ENCODE data around the gene EMID1.

EMID1 gene

DNA sequence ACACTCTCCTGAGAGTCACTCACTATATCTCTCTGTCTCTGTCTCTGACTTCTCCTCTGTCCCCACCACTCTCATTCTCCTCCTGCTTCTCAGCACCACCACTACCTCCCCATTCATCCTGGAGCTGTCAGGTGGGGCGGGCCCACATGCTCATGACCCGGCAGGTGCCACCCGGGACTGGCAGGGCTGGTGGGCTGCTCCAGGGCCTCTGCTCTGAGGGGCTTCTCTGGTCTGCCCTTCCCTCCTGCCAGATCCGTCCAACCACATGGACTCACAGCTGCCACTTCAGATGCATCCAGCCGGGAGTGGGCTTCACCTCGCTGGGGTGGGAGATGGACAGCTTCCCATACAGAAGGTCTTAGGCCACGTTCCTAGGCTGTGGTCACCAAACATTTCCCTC, 4.8 kb upstream of the EMID1 start:
- TF ChIP-seq GATA3 (IDR thresholded peaks at IDR 0.05; ENCODE audit: low read depth, low read length) (no peak), GATA2 (IDR thresholded peaks at IDR 0.05; ENCODE audit: low read depth, low read length) (no peak)

DNA sequence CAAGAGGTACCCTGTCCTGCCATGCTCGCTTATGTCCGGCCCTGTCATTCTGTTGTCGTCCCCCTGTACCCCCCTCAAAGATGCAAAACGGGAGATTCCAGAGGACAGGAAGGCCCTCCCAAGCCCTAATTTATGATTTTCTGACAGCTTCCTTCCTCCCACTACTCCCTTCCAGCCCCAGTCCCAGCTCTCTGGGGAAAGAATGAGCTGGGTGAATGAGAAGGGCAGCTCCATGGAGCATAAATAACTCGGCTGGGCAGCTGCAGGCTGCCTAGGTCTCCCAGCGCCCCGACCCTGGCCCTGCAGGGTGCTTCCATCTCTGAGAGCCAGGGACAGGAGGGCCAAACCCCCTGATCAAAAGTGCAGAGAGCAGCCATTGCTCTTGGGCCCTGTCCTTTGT, 3.9 kb upstream of the EMID1 start:
- no peak for TF ChIP-seq GATA2 (IDR thresholded peaks at IDR 0.05; ENCODE audit: low read depth, low read length)
- no peak for TF ChIP-seq GATA3 (IDR thresholded peaks at IDR 0.05; ENCODE audit: low read depth, low read length)

DNA sequence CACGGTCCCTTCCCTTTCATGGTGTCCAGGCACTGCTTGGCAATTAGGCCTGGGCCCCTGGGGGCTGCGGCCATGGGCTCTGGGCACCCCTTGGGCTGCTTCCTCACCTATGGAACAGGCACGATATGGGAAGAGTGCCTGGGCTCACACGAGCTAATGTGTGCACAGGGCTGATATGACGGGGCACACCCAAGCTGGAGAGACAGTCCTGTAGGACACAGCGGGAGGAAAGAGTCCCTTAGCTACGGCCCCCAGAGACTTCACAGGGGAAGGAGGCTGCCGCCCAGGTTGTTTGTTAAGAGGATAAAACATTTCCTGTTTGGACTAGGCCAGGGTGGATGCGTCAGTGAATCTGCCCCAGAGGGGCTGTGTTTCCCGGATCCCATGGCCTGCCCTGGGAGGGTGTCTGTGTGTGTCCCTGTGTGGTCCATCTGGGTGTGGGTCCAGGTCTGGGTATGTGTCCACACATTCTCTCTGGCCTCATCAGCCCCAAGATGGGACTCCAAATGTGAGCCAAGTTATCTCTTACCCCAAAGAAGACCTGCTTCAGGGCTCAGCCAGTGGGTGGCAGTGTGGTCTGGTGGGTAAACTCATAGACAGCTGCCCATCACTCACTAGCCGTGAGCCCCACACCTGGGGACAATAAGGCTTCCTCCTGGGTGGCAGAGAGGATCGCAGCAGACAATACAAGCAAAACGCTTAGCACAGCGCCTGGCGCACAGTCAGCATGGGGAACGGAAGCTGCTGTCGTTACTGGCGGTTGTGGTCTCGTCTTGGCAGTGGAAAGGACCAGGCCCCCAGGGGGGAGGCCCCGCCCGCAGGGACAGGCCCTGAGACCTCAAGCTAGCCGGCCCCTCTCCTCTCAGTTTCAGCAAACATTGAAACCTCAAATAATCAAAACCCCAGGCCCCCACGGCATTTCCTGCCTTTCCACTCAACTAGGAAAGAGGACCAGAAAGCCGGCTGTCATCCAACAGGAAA, 3.2 kb upstream of the EMID1 start:
- TF ChIP-seq GATA2 (IDR thresholded peaks at IDR 0.05; ENCODE audit: low read depth, low read length) (no peak), GATA3 (IDR thresholded peaks at IDR 0.05; ENCODE audit: low read depth, low read length) (no peak)

DNA sequence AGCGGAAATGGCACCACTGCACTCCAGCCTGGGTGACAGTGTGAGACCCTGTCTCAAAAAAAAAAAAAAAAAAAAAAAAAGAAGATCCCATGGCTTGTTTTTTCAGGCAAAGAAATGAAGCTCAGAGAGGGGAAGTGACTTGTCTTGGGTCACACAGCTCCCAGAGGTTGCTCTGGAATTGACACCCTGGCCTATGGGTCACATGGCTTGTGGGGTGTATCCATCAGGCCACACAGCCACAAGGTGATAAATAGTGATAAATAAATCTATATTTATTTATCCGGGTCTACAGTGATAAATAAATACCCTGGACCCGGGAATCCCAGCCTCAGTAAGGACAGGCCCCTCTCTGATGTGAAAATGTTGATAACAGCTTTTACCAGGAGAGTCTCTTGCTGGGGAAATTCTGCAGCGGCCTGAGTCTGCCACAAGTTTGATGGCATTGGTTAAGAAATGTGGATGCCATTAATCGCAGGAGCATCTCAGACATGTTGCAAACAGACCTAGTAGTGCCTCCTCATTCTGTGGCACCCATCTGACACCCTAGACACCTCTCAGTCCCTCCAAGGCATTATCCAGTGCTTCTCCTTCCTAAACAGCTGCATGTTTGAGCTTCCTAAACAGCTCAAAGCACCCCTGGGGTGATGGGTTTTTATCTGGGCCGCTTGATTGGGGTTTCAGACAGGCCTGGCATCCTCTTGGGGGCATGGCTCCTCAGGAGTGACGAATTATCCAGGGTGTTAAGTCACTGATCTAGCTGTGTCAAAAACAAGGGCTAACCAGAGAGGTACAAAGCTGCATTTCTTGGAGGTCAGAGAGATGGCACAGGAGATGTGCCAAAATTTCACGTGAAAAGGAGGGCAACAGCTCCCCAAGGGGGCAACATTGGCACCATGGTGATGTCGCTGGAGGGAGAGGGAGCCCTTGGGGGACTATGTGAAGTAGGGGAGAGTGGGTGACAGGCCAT, 1.9 kb upstream of the EMID1 start:
- TF ChIP-seq GATA3 (IDR thresholded peaks at IDR 0.05; ENCODE audit: low read depth, low read length) = no peak
- no peak for TF ChIP-seq GATA2 (IDR thresholded peaks at IDR 0.05; ENCODE audit: low read depth, low read length)

DNA sequence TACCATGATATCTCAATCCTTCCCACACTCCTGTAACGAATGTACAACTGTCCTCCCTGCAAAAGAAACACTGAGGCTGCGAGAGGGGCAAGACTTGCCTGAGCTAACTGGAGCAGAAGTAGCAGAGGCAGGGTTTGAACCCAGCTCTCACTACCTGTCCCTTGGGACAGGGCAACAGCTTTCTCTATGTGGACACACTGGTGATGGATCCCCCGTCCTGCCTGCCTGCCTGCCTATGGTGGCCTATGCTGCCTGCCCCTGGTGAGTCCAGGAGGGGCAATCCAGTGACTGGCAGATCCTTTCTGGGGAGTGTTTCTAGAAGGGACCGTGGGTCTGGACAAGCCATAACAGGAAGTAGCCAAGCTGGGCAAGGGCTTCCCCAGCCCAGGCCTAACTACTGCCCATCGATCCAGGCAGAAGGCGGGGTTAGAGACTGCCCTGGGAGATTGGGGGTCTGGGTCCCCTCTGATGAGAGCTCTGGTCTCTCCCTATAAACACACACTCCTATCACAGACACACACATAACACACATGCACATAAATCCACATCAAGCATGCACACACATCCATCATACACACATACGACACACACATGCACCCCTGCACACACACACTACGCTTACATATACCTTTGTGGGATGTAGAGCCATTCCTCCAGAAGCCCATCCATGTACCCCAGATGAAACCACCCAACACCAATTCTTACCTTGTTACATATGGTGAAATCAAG, 1.1 kb upstream of the EMID1 start:
- TF ChIP-seq GATA2 (IDR thresholded peaks at IDR 0.05; ENCODE audit: low read depth, low read length) (no peak), GATA3 (IDR thresholded peaks at IDR 0.05; ENCODE audit: low read depth, low read length) (no peak)

DNA sequence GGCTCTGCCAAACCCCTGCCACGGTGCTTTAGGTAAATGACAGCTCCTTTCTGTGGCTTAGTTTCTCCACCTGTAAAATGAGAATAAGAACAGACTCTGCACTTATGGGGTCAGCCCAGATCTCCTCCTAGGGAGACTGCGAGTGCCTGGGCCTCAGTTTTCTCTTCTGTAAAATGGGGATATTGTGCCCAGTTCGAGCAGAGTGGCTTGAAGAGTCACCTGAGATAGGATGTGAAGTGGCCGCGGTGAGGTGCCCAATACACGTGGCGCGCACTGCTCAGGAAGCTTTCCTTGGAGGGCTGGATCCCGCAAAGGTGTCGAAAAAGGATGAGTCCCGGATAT, 473 bp upstream of the EMID1 start:
- TF ChIP-seq GATA3 (IDR thresholded peaks at IDR 0.05; ENCODE audit: low read depth, low read length) = no peak
- TF ChIP-seq GATA2 (IDR thresholded peaks at IDR 0.05; ENCODE audit: low read depth, low read length) = no peak

DNA sequence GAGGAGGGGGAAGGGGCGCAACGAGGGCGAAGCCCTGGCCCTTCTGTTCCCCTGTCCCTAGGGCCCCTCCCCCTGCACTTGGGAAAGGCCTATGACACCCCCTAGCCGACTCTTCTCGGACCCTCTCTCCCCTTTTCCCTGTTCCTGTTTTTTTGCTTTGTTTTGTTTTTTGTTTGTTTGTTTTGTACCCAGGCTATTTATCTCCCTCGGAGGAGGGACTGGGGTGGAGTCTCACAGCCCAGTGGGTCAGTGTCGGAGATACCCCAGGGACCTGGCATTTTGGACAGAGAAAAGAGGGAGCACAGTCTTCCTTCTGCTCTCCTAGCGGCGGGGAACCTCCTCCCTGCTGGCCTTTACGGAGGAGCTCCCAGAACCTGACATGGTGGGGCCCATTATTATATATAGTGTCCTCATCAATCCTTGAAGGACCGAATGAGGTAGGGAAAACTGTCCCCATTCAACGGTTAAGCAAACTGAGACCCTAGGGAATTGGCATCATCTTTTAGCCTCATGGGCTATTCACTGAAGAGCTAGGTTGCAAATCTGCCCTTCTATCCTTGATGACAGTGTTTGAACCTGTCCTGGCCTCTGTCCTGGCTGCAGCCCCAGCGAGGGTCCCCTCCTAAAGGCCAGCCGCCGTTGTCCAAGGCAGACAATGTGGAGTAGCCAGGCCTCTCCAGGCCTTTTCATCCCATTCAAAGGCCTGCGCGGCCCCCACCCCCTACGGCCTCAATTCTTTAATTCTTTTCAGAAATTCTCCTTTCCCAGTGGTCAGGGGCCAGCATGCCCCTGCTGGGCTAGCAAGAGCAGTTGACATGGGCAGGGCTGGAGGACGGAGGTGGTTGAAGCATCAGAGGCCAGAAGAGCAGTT, 911 bp downstream of the EMID1 start:
- TF ChIP-seq GATA3 (IDR thresholded peaks at IDR 0.05; ENCODE audit: low read depth, low read length) (no peak), GATA2 (IDR thresholded peaks at IDR 0.05; ENCODE audit: low read depth, low read length) (no peak)

DNA sequence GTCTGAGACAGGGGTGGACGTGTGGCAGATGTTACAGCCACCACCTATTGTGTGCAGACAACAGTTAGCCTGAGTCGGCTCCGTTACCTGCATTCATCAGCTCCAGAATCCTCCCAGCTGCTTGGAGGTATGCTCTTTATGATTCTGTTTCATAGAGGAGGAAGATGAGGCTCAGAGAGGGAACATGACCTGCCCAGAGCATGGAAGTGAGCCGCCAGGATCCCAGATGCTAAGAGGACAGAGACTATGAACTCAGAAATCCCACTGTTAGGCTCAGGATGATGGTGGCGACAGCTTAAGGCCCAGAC, 1.5 kb downstream of the EMID1 start:
- TF ChIP-seq GATA3 (IDR thresholded peaks at IDR 0.05; ENCODE audit: low read depth, low read length) (no peak), GATA2 (IDR thresholded peaks at IDR 0.05; ENCODE audit: low read depth, low read length) (no peak)

DNA sequence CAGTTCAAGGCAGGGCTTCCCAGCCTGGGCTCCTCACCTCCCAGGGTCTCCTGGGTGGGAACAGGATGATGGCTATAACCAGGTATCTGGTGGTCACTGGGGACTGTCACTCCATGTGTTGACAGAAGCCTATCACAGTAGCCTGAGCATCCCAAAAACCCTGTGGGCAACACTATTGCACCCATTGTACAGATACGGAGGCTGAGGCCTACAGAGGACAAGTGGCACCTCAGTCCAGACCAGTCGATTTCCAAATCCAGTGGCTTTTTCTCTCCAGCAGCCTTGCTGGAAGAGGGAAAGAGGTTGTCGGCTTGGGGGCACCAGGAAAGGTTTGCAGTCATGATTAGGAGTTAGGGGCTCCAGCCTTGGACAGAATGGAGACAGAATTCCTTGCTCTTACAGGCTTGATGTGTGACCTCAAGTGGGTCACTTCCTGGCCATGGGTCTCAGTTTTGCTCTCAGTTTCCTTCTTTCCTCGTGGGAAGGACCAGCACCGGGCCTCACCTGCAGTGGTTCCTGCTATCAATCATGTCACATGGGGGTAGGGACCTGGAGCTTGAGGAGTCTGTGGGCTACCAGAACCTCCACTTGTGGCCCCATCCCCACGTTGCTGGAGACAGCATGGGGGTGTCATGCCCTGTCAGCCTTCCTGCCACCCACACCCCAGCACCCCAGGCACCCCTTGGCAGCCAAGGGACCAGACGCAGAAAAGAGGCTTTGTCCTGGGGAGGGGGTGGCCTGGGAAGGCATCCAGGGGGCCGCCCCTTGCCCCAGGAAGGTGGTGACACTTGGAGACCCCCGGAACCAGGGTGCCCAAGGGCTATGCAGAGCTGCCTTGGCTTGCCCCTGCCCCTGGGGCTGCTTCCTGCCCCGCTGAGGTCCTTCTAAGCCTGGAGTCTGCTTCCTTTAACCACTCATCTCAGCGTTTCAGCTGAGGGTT, 2.1 kb downstream of the EMID1 start:
- TF ChIP-seq GATA3 (IDR thresholded peaks at IDR 0.05; ENCODE audit: low read depth, low read length) = no peak
- no peak for TF ChIP-seq GATA2 (IDR thresholded peaks at IDR 0.05; ENCODE audit: low read depth, low read length)

DNA sequence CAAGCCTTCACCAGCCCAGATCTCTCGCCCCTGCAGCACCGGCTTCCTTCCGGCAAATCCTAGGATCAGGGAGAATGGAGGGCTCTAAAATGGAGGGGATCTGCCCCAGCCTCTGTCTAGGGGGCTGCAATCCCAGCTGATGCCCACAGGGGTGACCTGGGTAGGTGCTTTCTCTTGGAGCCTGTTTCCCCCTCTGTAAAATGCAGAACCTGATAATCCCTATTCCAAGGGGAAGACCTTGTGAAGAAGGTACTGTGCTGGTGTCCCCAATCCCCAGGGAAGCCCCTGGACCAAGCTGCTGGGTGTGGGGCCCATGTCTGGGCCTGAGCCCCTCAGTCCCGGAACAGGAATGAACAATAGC, 2.8 kb downstream of the EMID1 start:
- no peak for TF ChIP-seq GATA2 (IDR thresholded peaks at IDR 0.05; ENCODE audit: low read depth, low read length)

DNA sequence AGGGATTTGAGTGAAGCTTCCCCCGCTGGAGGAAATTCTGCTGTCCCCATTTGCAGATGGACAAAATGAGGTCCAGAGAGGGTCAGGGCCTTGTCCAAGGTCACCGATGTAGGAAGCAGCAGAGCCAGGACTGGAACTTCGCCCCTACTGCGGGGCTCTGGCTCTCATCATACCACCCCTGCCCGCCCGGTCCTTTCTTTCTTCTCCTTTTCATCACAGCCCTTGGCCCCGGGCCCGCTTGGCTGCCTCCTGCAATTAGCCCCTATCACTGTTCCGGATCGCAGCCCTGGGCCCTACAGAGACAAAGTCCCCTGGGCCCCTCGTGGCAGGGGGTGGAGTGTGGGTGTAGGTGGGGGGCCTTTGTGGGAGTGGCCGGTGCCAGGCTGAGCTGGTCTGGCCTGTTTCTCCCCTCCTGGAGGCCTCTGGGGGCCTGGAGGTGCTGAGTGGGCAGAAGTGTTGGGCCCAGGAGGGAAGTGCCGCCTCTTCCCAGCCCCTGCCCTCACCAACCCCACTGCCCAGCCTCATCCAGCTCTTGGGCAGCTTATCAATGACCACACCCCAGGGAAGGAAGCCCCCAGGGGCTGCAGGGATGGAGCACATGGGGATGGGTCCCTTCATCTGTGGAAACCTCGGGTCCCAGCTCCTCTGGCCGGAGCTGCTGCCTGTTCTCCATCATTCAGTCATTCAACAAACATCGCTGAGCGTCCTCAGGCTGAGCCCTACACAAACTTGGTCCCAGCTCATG, 3.4 kb downstream of the EMID1 start:
- TF ChIP-seq GATA3 (IDR thresholded peaks at IDR 0.05; ENCODE audit: low read depth, low read length) (no peak), GATA2 (IDR thresholded peaks at IDR 0.05; ENCODE audit: low read depth, low read length) (no peak)

DNA sequence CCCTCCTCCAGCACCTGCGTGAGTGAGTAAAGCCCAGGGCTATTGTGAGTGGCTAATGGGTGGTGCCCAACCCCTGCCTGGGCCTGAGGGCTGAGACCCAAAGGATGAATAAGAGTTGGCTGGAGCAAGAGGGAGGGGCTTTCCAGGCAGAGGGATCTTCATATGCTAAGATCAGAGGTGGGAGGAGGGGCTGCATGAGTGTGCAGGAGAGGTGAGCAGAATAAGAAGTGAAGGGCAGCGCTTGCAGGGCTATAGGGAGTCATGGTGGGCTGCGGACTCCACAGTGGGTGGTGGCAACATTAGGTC, 3.9 kb downstream of the EMID1 start:
- no peak for TF ChIP-seq GATA3 (IDR thresholded peaks at IDR 0.05; ENCODE audit: low read depth, low read length)
- no peak for TF ChIP-seq GATA2 (IDR thresholded peaks at IDR 0.05; ENCODE audit: low read depth, low read length)

All from SH-SY5Y (cell line).